Measurements from ENCODE around the gene ANO2.

- TF ChIP-seq, protein P1, sequence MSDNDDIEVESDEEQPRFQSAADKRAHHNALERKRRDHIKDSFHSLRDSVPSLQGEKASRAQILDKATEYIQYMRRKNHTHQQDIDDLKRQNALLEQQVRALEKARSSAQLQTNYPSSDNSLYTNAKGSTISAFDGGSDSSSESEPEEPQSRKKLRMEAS (IDR thresholded peaks at IDR 0.05; ENCODE audit: insufficient read depth, insufficient read length): no peak
- TF ChIP-seq POLR2AphosphoS5 (IDR thresholded peaks at IDR 0.05; ENCODE audit: insufficient read depth, low read depth, low read length) (no peak), CTCF (IDR thresholded peaks at IDR 0.05; ENCODE audit: extremely low read depth in 1 of 2, insufficient read depth in 1 of 2, low read depth in 1 of 2, low read length in 2 of 2) (no peak), POLR2A (IDR thresholded peaks at IDR 0.05; ENCODE audit: low read depth, low read length) (no peak), JUN (IDR thresholded peaks at IDR 0.05; ENCODE audit: borderline replicate concordance, insufficient read depth, insufficient read length, low read depth) (no peak), EZH2 (IDR thresholded peaks at IDR 0.05; ENCODE audit: borderline replicate concordance, low read depth, low read length, severe bottlenecking) (no peak)
Measured at GRCh38 chr12:5561057-5561456, 384.0 kb downstream of the ANO2 start.
